Neural progenitor cell (in vitro differentiated cells): Measurements from ENCODE around the gene ARHGAP40. TPM values are rescaled to one million over a fixed set of nuclear protein-coding genes. Genes with fewer than 3 reads are reported as not detected.

Source experiments
- DNase-seq: peaks from one replicate; pipeline ENCODE4 v3.0.0-alpha.2; 2016; ENCODE audit warnings: low spot score
- H2AFZ ChIP-seq: fragments of 200-600 bp; sonication (generic); replicated peaks from 2 replicates; pipeline ENCODE4 v1.6.1; 2016; ENCODE audit warnings: antibody characterized with exemption
- H3F3A ChIP-seq: fragments of 200-600 bp; sonication (generic); 2 replicates; pipeline ENCODE4 v1.6.1; 2016; ENCODE audit warnings: antibody characterized with exemption, low read depth
- H3K27ac ChIP-seq: fragments of 200-600 bp; sonication (generic); 2 replicates; pipeline ENCODE4 v1.5.1; 2016; ENCODE audit warnings: mild to moderate bottlenecking
- H3K27me3 ChIP-seq: fragments of 200-600 bp; sonication (generic); 2 replicates; pipeline ENCODE4 v1.6.1; 2016; ENCODE audit warnings: mild to moderate bottlenecking, moderate library complexity
- H3K36me3 ChIP-seq: fragments of 200-600 bp; sonication (generic); 2 replicates; pipeline ENCODE4 v1.5.1; 2016
- H3K4me1 ChIP-seq: fragments of 200-600 bp; sonication (generic); 2 replicates; pipeline ENCODE4 v1.6.1; 2016; ENCODE audit warnings: mixed run types
- H3K4me2 ChIP-seq: fragments of 200-600 bp; sonication (generic); 2 replicates; pipeline ENCODE4 v1.6.1; 2016
- H3K4me3 ChIP-seq: fragments of 200-600 bp; sonication (generic); 2 replicates; pipeline ENCODE4 v1.5.1; 2016
- H3K79me2 ChIP-seq: fragments of 200-600 bp; sonication (generic); 2 replicates; pipeline ENCODE4 v1.6.1; 2016; ENCODE audit warnings: low read depth
- H3K9ac ChIP-seq: fragments of 200-600 bp; sonication (generic); 2 replicates; pipeline ENCODE4 v1.6.1; 2016
- H3K9me3 ChIP-seq: fragments of 200-600 bp; sonication (generic); 2 replicates; pipeline ENCODE4 v1.5.1; 2016; ENCODE audit warnings: low read depth
- H4K20me1 ChIP-seq: fragments of 200-600 bp; sonication (generic); 2 replicates; pipeline ENCODE4 v1.6.1; 2016; ENCODE audit warnings: low read depth
- H3K27ac Mint-ChIP-seq: 3 replicates; pipeline ENCODE4 v1.8.0; 2021; ENCODE audit warnings: mixed read lengths
- H3K27me3 Mint-ChIP-seq: 2 replicates; pipeline ENCODE4 v1.8.0; 2022; ENCODE audit warnings: low read depth, mild to moderate bottlenecking, inconsistent platforms, moderate library complexity, mixed read lengths; ENCODE audit not compliant: insufficient read depth
- H3K36me3 Mint-ChIP-seq: 3 replicates; pipeline ENCODE4 v1.8.0; 2021; ENCODE audit warnings: mixed read lengths
- H3K4me1 Mint-ChIP-seq: 3 replicates; pipeline ENCODE4 v1.8.0; 2021; ENCODE audit warnings: mixed read lengths
- H3K4me3 Mint-ChIP-seq: 3 replicates; pipeline ENCODE4 v1.8.0; 2021; ENCODE audit warnings: mild to moderate bottlenecking, moderate library complexity, mixed read lengths
- H3K9me3 Mint-ChIP-seq: 3 replicates; pipeline ENCODE4 v1.8.0; 2020; ENCODE audit warnings: mixed read lengths
- EZH2 ChIP-seq: fragments of 200-600 bp; sonication (generic); IDR thresholded peaks from 2 replicates; pipeline ENCODE4 v1.6.1; 2017; ENCODE audit warnings: antibody characterized with exemption, mild to moderate bottlenecking, moderate library complexity
- EZH2phosphoT487 ChIP-seq: fragments of 200-600 bp; sonication (generic); IDR thresholded peaks from 2 replicates; pipeline ENCODE4 v1.6.1; 2017; ENCODE audit warnings: antibody characterized with exemption
- total RNA-seq: library from RNA; depleted of rRNA; stranded (reverse); fragments of >200 nt; gene quantifications from 2 replicates; pipeline ENCODE4 v1.2.3, GENCODE V29; 2015; ENCODE audit warnings: low replicate concordance
- TF ChIP-seq, protein P1 (sequence below): fragments of 200-600 bp; sonication (generic); IDR thresholded peaks from 2 replicates; pipeline ENCODE4 v1.5.1; 2017; ENCODE audit warnings: antibody characterized with exemption, mild to moderate bottlenecking

ARHGAP40 gene
- total RNA-seq, 1 donor from 2014 or later: not detected

DNA sequence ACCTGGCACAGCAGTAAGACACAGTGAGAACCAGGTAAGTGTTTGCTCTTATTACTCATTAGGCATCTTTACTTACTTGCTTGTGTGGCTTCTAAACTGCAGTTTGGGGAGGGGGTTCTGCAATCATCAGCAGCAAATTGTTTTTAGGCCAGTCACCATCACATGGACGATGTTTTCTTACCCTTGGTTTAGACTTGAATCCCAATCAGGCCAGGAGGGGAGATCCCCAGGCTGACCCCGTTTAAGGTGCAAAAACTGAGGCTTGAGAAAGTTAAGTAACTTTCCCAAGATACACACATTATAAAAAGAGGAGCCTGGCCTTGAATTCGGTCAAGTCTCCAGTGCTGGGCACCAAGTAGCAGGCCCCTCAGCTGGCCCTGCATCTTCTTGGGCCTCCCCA is 70.9 kb downstream of the ARHGAP40 start:
- Histone ChIP-seq H3K4me3 (no peak overlapping the region), H3K27me3 (peaks cover 69% of the 10 kb centered on the region), H3K9ac (no peak overlapping the region), H2AFZ (no peak overlapping the region), H3K4me1 (peaks cover 14% of the 10 kb centered on the region), H3K9me3 (no peaks in the 10 kb centered on the region), H3K36me3 (no peaks in the 10 kb centered on the region), H3K4me2 (no peak overlapping the region), H3K79me2 (no peaks in the 10 kb centered on the region), H4K20me1 (no peaks in the 10 kb centered on the region), H3K27ac (no peak overlapping the region), H3F3A (peaks cover 31% of the 10 kb centered on the region)
- Mint-ChIP-seq H3K9me3 (no peaks in the 10 kb centered on the region), H3K4me1 (peaks cover 7% of the 10 kb centered on the region), H3K27me3 (peaks cover 47% of the 10 kb centered on the region), H3K27ac (no peak overlapping the region), H3K36me3 (no peaks in the 10 kb centered on the region), H3K4me3 (no peak overlapping the region)
- DNase-seq: no peak
- TF ChIP-seq EZH2phosphoT487 (no peak), EZH2 (no peak)
- TF ChIP-seq, protein P1, sequence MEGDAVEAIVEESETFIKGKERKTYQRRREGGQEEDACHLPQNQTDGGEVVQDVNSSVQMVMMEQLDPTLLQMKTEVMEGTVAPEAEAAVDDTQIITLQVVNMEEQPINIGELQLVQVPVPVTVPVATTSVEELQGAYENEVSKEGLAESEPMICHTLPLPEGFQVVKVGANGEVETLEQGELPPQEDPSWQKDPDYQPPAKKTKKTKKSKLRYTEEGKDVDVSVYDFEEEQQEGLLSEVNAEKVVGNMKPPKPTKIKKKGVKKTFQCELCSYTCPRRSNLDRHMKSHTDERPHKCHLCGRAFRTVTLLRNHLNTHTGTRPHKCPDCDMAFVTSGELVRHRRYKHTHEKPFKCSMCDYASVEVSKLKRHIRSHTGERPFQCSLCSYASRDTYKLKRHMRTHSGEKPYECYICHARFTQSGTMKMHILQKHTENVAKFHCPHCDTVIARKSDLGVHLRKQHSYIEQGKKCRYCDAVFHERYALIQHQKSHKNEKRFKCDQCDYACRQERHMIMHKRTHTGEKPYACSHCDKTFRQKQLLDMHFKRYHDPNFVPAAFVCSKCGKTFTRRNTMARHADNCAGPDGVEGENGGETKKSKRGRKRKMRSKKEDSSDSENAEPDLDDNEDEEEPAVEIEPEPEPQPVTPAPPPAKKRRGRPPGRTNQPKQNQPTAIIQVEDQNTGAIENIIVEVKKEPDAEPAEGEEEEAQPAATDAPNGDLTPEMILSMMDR: no peak

DNA sequence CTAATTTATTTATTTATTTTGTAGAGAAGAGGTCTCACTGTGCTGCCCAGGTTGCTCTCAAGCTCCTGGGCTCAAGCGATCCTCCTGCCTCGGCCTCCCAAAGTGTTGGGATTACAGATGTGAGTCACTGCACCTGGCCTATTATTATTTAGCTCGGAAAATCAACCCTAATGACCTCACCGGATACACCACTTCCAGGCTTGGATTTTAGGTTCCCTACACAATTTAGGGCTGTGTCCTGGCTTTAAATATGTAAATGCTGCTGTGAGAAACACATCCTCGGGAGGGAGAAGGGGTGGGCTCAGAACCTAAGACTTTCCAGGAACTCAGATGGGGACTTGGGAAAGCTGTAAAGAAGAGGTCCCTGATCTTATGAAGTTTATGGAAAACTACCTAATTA is 71.7 kb downstream of the ARHGAP40 start:
- H3F3A ChIP-seq: peaks cover 31% of the 10 kb centered on the region
- H2AFZ ChIP-seq: no peak overlapping the region
- DNase-seq: no peak
- no peaks in the 10 kb centered on the region for H3K36me3 ChIP-seq
- no peak overlapping the region for H3K27ac ChIP-seq
- H3K27ac Mint-ChIP-seq: no peak overlapping the region
- H3K4me3 Mint-ChIP-seq: peak overlapping the region; percentile 87
- peaks cover 7% of the 10 kb centered on the region for H3K4me1 Mint-ChIP-seq
- H3K36me3 Mint-ChIP-seq: no peaks in the 10 kb centered on the region
- H3K9me3 Mint-ChIP-seq: no peaks in the 10 kb centered on the region
- no peaks in the 10 kb centered on the region for H4K20me1 ChIP-seq
- H3K4me1 ChIP-seq: peaks cover 14% of the 10 kb centered on the region
- no peak overlapping the region for H3K9ac ChIP-seq
- no peaks in the 10 kb centered on the region for H3K9me3 ChIP-seq
- TF ChIP-seq EZH2 (peak; percentile 10), EZH2phosphoT487 (no peak)
- TF ChIP-seq, protein P1: no peak
- H3K27me3 Mint-ChIP-seq: peaks cover 46% of the 10 kb centered on the region
- peaks cover 73% of the 10 kb centered on the region for H3K27me3 ChIP-seq
- peak overlapping the region; percentile 88 for H3K4me2 ChIP-seq
- no peaks in the 10 kb centered on the region for H3K79me2 ChIP-seq
- peak overlapping the region; percentile 57 for H3K4me3 ChIP-seq

DNA sequence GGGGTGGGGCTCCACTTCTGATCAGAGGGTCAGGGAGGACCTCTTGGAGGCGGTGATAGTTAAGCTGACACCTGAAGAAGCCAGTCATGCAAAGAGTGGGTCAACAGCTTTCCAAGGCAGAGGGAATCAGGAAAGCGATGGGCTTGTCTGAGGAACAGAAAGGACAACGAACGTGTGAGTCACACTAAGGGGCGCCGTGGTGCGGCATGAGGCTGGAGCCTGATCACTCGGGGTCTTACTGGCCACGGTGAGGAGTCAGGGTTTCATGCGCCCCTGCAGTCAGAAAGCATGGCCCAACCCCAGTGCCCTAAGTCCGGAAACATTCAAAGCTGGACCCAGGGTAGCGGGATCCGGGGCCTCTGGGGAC is 72.1 kb downstream of the ARHGAP40 start:
- Histone ChIP-seq H3K36me3 (no peaks in the 10 kb centered on the region), H2AFZ (peak overlapping the region; percentile 68), H3K9me3 (no peaks in the 10 kb centered on the region), H3K27ac (no peak overlapping the region), H3K4me1 (peaks cover 14% of the 10 kb centered on the region), H3F3A (peaks cover 31% of the 10 kb centered on the region), H3K79me2 (no peaks in the 10 kb centered on the region), H3K9ac (no peak overlapping the region), H3K4me2 (peak overlapping the region; percentile 88), H3K4me3 (peak overlapping the region; percentile 57), H4K20me1 (no peaks in the 10 kb centered on the region), H3K27me3 (peaks cover 76% of the 10 kb centered on the region)
- H3K4me1 Mint-ChIP-seq: peaks cover 7% of the 10 kb centered on the region
- no peaks in the 10 kb centered on the region for H3K9me3 Mint-ChIP-seq
- peaks cover 46% of the 10 kb centered on the region for H3K27me3 Mint-ChIP-seq
- no peak overlapping the region for H3K27ac Mint-ChIP-seq
- peak overlapping the region; percentile 87 for H3K4me3 Mint-ChIP-seq
- H3K36me3 Mint-ChIP-seq: no peaks in the 10 kb centered on the region
- peak; percentile 49 for DNase-seq
- no peak for TF ChIP-seq EZH2
- TF ChIP-seq, protein P1: no peak
- TF ChIP-seq EZH2phosphoT487: no peak
